PFSK-1 (cell line): Measurements from ENCODE around the gene PLEKHA5.

ENCODE experiments used
- POLR2AphosphoS5 ChIP-seq: IDR thresholded peaks from 2 replicates; pipeline ENCODE4 v1.6.1; 2012; ENCODE audit warnings: low read depth, mild to moderate bottlenecking, control low read depth, low read length, moderate library complexity
- REST ChIP-seq, 2 experiments: IDR thresholded peaks; 2 replicates each; pipeline versions ENCODE4 v1.6.1 to v1.8.0; 2011 to 2012; ENCODE audit warnings: low read depth in 2 of 2, low read length in 2 of 2, control low read depth in 1 of 2, inconsistent platforms in 1 of 2, mild to moderate bottlenecking in 1 of 2, moderate library complexity in 1 of 2; ENCODE audit not compliant: insufficient read depth in 1 of 2
- TAF1 ChIP-seq: IDR thresholded peaks from 2 replicates; pipeline ENCODE4 v1.6.1; 2012; ENCODE audit warnings: low read length, control low read depth, borderline replicate concordance; ENCODE audit not compliant: insufficient read depth

DNA sequence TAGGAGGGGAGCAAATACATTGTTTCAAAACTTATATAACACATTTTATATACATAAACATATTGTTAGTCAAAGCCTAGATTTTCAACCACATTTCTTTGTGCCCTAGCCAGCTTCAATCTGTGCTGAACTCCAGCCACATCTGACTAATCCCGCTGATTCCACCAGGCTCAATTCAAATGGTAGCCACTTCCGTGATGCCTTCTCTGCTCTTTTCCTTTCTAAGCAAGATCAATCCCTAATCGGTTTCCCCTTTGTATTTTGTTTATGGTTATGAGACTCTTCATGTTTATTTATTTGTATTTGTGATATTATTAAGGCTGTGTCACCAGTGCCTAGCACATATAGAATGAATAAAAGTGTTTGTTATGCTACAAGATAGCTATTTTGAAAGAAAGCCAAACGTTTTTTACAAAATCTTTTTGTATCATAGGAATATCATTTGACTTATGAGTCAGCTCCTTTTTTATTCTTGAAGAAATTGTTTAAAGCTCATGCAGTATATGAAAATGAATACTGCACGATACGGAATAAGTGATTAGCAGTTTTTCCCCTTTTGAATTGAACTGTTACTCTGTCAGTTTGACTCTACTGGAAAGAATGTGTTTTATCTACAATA lies 110.2 kb downstream of the PLEKHA5 start:
- no peak for TF ChIP-seq TAF1
- no peak for TF ChIP-seq REST (IDR thresholded peaks at IDR 0.05; ENCODE audit: insufficient read depth in 1 of 2, low read depth in 2 of 2, low read length in 2 of 2)
- TF ChIP-seq POLR2AphosphoS5 = no peak
